ENCODE data around the gene SEC22C. TPM values are rescaled to one million over a fixed set of nuclear protein-coding genes. Genes with fewer than 3 reads are reported as not detected.

The SEC22C gene
- total RNA-seq, 4 donors from 2014 or later = 20.5 to 35.6 (median 30.8) TPM

DNA sequence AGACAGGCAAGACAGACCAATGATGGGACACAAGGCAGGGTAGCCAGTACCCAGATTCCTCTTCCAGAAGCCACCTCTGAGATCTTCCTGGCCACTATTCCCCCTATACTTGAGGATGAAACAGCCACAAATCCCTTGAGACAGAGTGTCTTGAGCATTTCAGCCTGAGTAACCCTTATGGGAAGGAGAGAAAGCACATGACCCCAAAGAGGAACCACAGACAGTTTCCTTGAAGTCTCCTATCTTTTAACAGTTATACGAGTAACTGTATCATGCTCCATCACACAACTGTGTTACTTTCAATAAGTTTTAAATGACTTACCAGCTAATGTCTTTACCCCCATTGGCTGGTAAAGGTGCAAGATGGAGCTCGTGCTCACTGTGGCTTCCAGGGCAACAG is 70.0 kb downstream of the SEC22C start:
- H3K4me3 ChIP-seq (ENCODE audit: low read depth, poor library complexity, severe bottlenecking) = no peak overlapping the region
- intact Hi-C loops (cut with DNase I; ENCODE audit: low total_unique reads) = no loop called here
- DNase-seq (ENCODE audit: low spot score in 2 of 2) = no peak
- WGBS, 2 donors = 80 to 86% methylated on average over 2 of the region's 2 CpGs
- no peak for TF ChIP-seq POLR2A (IDR thresholded peaks at IDR 0.05)
- TF ChIP-seq, protein P1, sequence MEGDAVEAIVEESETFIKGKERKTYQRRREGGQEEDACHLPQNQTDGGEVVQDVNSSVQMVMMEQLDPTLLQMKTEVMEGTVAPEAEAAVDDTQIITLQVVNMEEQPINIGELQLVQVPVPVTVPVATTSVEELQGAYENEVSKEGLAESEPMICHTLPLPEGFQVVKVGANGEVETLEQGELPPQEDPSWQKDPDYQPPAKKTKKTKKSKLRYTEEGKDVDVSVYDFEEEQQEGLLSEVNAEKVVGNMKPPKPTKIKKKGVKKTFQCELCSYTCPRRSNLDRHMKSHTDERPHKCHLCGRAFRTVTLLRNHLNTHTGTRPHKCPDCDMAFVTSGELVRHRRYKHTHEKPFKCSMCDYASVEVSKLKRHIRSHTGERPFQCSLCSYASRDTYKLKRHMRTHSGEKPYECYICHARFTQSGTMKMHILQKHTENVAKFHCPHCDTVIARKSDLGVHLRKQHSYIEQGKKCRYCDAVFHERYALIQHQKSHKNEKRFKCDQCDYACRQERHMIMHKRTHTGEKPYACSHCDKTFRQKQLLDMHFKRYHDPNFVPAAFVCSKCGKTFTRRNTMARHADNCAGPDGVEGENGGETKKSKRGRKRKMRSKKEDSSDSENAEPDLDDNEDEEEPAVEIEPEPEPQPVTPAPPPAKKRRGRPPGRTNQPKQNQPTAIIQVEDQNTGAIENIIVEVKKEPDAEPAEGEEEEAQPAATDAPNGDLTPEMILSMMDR (IDR thresholded peaks at IDR 0.05) = no peak

DNA sequence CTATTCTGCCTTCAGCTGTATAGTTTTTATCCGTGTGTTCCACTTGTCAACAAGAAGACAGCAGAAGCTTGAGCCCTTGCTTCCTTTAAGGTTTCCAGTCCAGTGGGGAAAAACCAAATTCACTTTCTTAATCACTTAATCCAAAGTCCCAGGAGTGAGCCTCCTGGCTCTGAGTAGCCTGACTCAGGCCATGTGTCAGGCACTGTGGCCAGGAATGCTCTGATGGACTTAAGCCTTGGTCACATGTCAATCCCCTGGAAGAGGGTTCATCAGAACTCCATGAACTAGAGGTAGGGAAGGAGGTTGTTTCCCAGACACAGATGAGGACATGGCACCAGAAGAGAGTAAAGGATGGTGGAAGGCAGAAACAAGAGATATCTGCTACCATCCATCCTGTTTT is 70.6 kb downstream of the SEC22C start:
- H3K4me3 ChIP-seq (ENCODE audit: low read depth, poor library complexity, severe bottlenecking) = no peak overlapping the region
- no peak for TF ChIP-seq POLR2A (IDR thresholded peaks at IDR 0.05)
- TF ChIP-seq, protein P1 (IDR thresholded peaks at IDR 0.05) = no peak
- intact Hi-C loops (cut with DNase I; ENCODE audit: low total_unique reads) = no loop called here
- WGBS, 2 donors = 64 to 79% methylated on average over 1 of the region's 1 CpG
- no peak for DNase-seq (ENCODE audit: low spot score in 2 of 2)

DNA sequence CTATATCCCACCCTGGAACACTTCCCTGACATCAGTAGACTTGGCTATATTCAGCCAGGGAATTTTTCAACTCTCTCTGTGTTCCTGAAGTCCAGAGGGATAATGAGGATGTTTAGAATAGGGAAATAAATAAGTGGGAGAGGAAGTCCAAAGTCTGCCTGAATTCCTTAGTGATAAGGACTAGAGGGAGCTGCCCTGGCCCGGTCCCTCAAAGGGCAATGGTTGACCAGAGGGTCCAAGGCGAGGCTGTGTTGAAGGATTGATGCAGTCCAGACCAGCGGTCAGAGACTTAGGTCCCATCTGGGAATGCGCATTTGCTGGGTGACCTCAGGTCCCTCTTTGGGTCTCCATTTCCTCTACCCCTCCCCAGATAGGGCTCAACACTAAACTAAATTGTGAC is 71.4 kb downstream of the SEC22C start:
- intact Hi-C loops (cut with DNase I; ENCODE audit: low total_unique reads) = no loop called here
- no peak for DNase-seq (ENCODE audit: low spot score in 2 of 2)
- TF ChIP-seq, protein P1 (IDR thresholded peaks at IDR 0.05) = no peak
- TF ChIP-seq POLR2A (IDR thresholded peaks at IDR 0.05) = no peak
- WGBS, 2 donors = 74 to 87% methylated on average over 4 of the region's 4 CpGs
- H3K4me3 ChIP-seq (ENCODE audit: low read depth, poor library complexity, severe bottlenecking) = no peak overlapping the region

DNA sequence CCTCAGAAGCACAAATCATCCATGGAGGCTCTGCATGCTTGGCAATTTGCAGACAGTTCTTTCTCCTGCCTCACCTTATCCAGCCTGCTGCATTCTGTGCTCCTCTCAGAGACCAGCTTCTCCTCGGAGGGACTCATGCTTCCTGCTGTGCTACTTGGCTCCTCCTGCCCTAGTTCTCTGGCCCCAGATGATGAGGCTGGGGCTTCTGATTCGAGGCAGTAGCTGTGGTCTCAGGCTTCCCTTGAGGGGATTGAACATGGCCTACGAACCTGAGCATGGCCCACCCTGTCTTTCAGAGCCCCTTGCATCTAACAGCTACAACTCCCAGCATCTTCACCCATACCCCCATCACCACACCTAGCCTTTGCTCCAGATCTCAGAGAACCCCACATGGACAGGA is 72.7 kb downstream of the SEC22C start:
- TF ChIP-seq, protein P1 (IDR thresholded peaks at IDR 0.05) = no peak
- no peak for TF ChIP-seq POLR2A (IDR thresholded peaks at IDR 0.05)
- WGBS, 2 donors = 78 to 82% methylated on average over 3 of the region's 3 CpGs
- no peak overlapping the region for H3K4me3 ChIP-seq (ENCODE audit: low read depth, poor library complexity, severe bottlenecking)
- no peak for DNase-seq (ENCODE audit: low spot score in 2 of 2)
- intact Hi-C loops (cut with DNase I; ENCODE audit: low total_unique reads) = no loop called here

DNA sequence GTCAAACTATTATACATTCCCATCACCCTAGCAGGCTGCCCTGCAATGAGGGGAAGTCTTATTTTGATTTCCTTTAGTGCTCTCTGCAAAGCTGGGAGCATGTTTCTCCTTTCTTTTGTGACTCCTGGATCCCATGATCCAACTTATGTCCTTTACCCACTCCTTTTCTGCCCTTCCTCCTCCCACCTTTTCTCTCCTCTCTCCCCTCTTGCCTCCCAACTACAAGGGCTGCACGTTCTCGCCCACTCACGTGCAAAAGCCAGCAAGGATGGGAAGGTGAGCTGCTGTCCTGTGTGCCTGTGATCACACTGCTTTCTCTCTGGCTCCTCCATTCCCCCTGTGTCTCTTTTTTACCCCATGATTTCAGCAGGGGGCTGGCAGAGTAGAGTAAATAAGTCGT is 73.2 kb downstream of the SEC22C start:
- intact Hi-C loops (cut with DNase I; ENCODE audit: low total_unique reads) = no loop called here
- no peak overlapping the region for H3K4me3 ChIP-seq (ENCODE audit: low read depth, poor library complexity, severe bottlenecking)
- peak in 1 of 2 donors; percentile 52 for DNase-seq (ENCODE audit: low spot score in 2 of 2)
- 56 to 73% methylated on average over 4 of the region's 4 CpGs for WGBS, 2 donors
- TF ChIP-seq, protein P1 (IDR thresholded peaks at IDR 0.05) = no peak
- no peak for TF ChIP-seq POLR2A (IDR thresholded peaks at IDR 0.05)

DNA sequence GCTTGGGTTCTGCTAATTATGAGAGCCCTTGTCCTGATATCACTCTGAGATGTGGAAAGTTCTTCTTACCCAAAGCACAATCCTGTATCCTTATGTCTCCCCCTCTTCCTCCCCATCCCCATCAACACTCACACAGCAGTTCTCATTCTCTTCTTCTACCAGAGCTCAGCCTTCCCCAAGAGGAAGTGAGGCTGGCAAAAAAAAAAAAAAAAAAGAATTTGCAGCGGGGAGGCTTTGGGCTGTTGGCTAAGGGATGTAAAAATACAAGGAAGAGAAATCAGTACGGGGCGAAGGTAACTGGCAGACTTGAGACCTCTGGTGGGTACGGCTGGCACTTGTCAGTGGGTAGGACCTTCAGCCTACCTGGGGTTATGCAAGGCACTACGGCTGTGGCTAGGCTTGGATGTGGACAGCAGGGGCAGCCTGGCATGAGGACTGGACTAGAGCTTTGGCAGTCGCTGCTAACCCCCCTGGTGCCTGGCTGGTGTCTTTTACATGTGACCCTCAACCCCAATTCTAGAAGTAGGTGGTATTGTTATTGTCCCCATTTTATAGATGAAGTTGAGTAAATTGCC is 73.9 kb downstream of the SEC22C start:
- no peak overlapping the region for H3K4me3 ChIP-seq (ENCODE audit: low read depth, poor library complexity, severe bottlenecking)
- intact Hi-C loops (cut with DNase I; ENCODE audit: low total_unique reads) = no loop called here
- 49 to 53% methylated on average over 6 of the region's 6 CpGs for WGBS, 2 donors
- TF ChIP-seq POLR2A (IDR thresholded peaks at IDR 0.05) = no peak
- TF ChIP-seq, protein P1 (IDR thresholded peaks at IDR 0.05) = no peak
- DNase-seq (ENCODE audit: low spot score in 2 of 2) = peak in 1 of 2 donors; percentile 84
